ENCODE results near the gene PLEKHJ1.

- no peak for TF ChIP-seq CTCF (IDR thresholded peaks at IDR 0.05)
- TF ChIP-seq POLR2A (IDR thresholded peaks at IDR 0.05) = no peak
Measured at GRCh38 chr19:2216361-2217225, 19.5 kb downstream of the PLEKHJ1 start.
